ENCODE results near the gene BICDL2. TPM values are rescaled to one million over a fixed set of nuclear protein-coding genes. Genes with fewer than 3 reads are reported as not detected.

Gene BICDL2
- total and polyA plus RNA-seq, 9 of the 15 experiments (the other 6 are each of a cell fraction or from before 2014, with no cell fraction given) = 0.09 to 0.28 (median 0.09) TPM; not detected in 6

- peaks cover 42% of the 10 kb centered on the region for H3K79me2 ChIP-seq (ENCODE audit: control insufficient read depth, insufficient read depth, low read length)
- ChIA-PET POLR2A (interaction anchor here (0.6 to 3.3 kb wide), 8 partner anchors 9 to 555 kb away, joined by 3 to 29 read pairs (median 6); no protein-coding TSS in a partner anchor), CTCF (ENCODE audit: low intra/inter-chr PET ratio) (no interaction called here)
- peak overlapping the region; percentile 82 for H3K4me3 ChIP-seq
- peak overlapping the region; percentile 83 for H3K4me2 ChIP-seq (ENCODE audit: insufficient read depth, low read length)
- no TSS peak for BruUV-seq (replicated peaks)
- peaks cover 30 to 87% of the 10 kb centered on the region in 2 experiments for H3K4me1 ChIP-seq (replicated peaks in 1 of 2; ENCODE audit: control insufficient read depth in 2 of 2, insufficient read depth in 2 of 2, low read length in 2 of 2)
- H3K27ac ChIP-seq (ENCODE audit: extremely low read depth, low read depth, low read length) = peak overlapping the region; percentile 90
- peaks cover 30% of the 10 kb centered on the region; the same call in 2 of the 3 replicates for H3K36me3 ChIP-seq (ENCODE audit: control insufficient read depth, insufficient read depth, low read length)
- H4K20me1 ChIP-seq (replicated peaks; ENCODE audit: control insufficient read depth, insufficient read depth, low read length) = peaks cover 28% of the 10 kb centered on the region
- FAIRE-seq (peak; percentile 61), ATAC-seq (peak; percentile 77), DNase-seq (ENCODE audit: extremely low read depth in 1 of 4, low spot score in 3 of 4) (peak; percentile 71 to 91 (median 78))
- in situ Hi-C loops (cut with MboI) (no loop called here), intact Hi-C loops (cut with micrococcal nuclease) (loop anchor here (10.0 kb wide), 1 partner anchor 57 kb away; the partner anchor contains the start of genes KREMEN2 and PAQR4)
- H3K9me3 ChIP-seq (replicated peaks; ENCODE audit: control insufficient read depth, insufficient read depth, low read depth, low read length) = no peaks in the 10 kb centered on the region
- no peaks in the 10 kb centered on the region for H3K27me3 ChIP-seq (ENCODE audit: control insufficient read depth in 2 of 2, insufficient read depth in 2 of 2, low read length in 2 of 2)
- peak overlapping the region; percentile 88 to 94 for H3K9ac ChIP-seq (ENCODE audit: insufficient read depth in 1 of 2, low read depth in 2 of 2, low read length in 2 of 2)
- H2AFZ ChIP-seq (ENCODE audit: low read depth, low read length) = no peak overlapping the region; the same call in 1 of the 2 replicates
- WGBS (ENCODE audit: insufficient coverage, low coverage, missing lambda C conversion rate) = 3% methylated on average over 24 of the region's 25 CpGs
- peaks cover 2% of the 10 kb centered on the region for H3K9me1 ChIP-seq (ENCODE audit: control insufficient read depth, insufficient read depth, low read length)
- TF ChIP-seq RBFOX2 (IDR thresholded peaks at IDR 0.05; ENCODE audit: low read depth, low read length) (peak; percentile 64), NONO (IDR thresholded peaks at IDR 0.05; ENCODE audit: low read depth in 2 of 2, low read length in 1 of 2) (no peak), KDM1A (IDR thresholded peaks at IDR 0.05) (no peak), GTF2E2 (tag; IDR thresholded peaks at IDR 0.05) (no peak), ZNF609 (CRISPR knock-in tag; IDR thresholded peaks at IDR 0.05; ENCODE audit: borderline replicate concordance) (no peak), TAF7 (tag; IDR thresholded peaks at IDR 0.05) (no peak), NFIC (IDR thresholded peaks at IDR 0.05) (no peak), RBBP5 (IDR thresholded peaks at IDR 0.05; ENCODE audit: borderline replicate concordance, insufficient read depth, low read length, poor library complexity, severe bottlenecking) (no peak), NFE2 (IDR thresholded peaks at IDR 0.05; ENCODE audit: low read depth) (no peak), ZEB2 (IDR thresholded peaks at IDR 0.05) (no peak), RBM14 (IDR thresholded peaks at IDR 0.05; ENCODE audit: borderline replicate concordance, insufficient read depth, low read depth, low read length) (no peak), HNRNPL (IDR thresholded peaks at IDR 0.05; ENCODE audit: low read depth, low read length) (no peak), RBM34 (IDR thresholded peaks at IDR 0.05; ENCODE audit: borderline replicate concordance, insufficient read depth, low read length) (no peak), SIN3B (IDR thresholded peaks at IDR 0.05; ENCODE audit: low read depth) (no peak), NR2C1 (IDR thresholded peaks at IDR 0.05) (no peak), NR2C1 (tag; IDR thresholded peaks at IDR 0.05) (no peak), RBM15 (IDR thresholded peaks at IDR 0.05; ENCODE audit: insufficient read depth, low read length) (no peak), XRCC3 (IDR thresholded peaks at IDR 0.05) (no peak)
These were observed 15.1 kb downstream of the BICDL2 start for GRCh38 chr16:3021449-3022207.

Measured in K562 (cell line).